SK-N-MC (cell line): ENCODE data around the gene PSG1.
"Not testable (repeated sequence)": the region's sequence is repeated elsewhere in the genome, so short reads cannot be mapped to it uniquely, and the experiment has no call there.

ENCODE experiments used
- DNase-seq: peaks from one replicate; pipeline ENCODE4 v3.0.0-alpha.2; 2011; ENCODE audit warnings: low read depth, low spot score
- H3K27ac ChIP-seq: fragments of 200-600 bp; sonication (generic); 2 replicates; pipeline ENCODE4 v1.5.1; 2016; ENCODE audit warnings: mixed run types
- H3K36me3 ChIP-seq: fragments of 200-600 bp; sonication (generic); 2 replicates; pipeline ENCODE4 v1.6.1; 2017; ENCODE audit warnings: antibody characterized with exemption, low read length, mixed read lengths; ENCODE audit not compliant: insufficient read depth
- H3K4me3 ChIP-seq: fragments of 200-600 bp; sonication (generic); 2 replicates; pipeline ENCODE4 v1.5.1; 2016
- H3K9ac ChIP-seq: fragments of 200-600 bp; sonication (generic); 2 replicates; pipeline ENCODE4 v1.8.0; 2017; ENCODE audit warnings: mixed run types, mixed read lengths; ENCODE audit not compliant: insufficient read length
- H3K9me3 ChIP-seq: fragments of 200-600 bp; sonication (generic); 2 replicates; pipeline ENCODE4 v1.6.1; 2017; ENCODE audit warnings: low read depth, mild to moderate bottlenecking, antibody characterized with exemption, low read length, moderate library complexity, mixed read lengths

The PSG1 gene

GRCh38 chr19:42900561-42900960 is 21.0 kb upstream of the PSG1 start:
- DNase-seq, H3K9ac ChIP-seq, H3K36me3 ChIP-seq, H3K9me3 ChIP-seq, H3K27ac ChIP-seq, H3K4me3 ChIP-seq: not testable (repeated sequence)

GRCh38 chr19:42899674-42900073 is 20.2 kb upstream of the PSG1 start:
- H3K4me3 ChIP-seq, H3K9me3 ChIP-seq, H3K9ac ChIP-seq, H3K27ac ChIP-seq, DNase-seq, H3K36me3 ChIP-seq: not testable (repeated sequence)

GRCh38 chr19:42899110-42899509 is 19.6 kb upstream of the PSG1 start:
- not testable (repeated sequence) for DNase-seq, H3K36me3 ChIP-seq, H3K9me3 ChIP-seq, H3K27ac ChIP-seq, H3K4me3 ChIP-seq, H3K9ac ChIP-seq

- H3K9me3 ChIP-seq, H3K4me3 ChIP-seq, H3K27ac ChIP-seq, DNase-seq, H3K36me3 ChIP-seq, H3K9ac ChIP-seq: not testable (repeated sequence)
Observed at GRCh38 chr19:42898656-42899055, 19.1 kb upstream of the PSG1 start.

- not testable (repeated sequence) for H3K4me3 ChIP-seq, H3K36me3 ChIP-seq, H3K9me3 ChIP-seq, DNase-seq, H3K9ac ChIP-seq, H3K27ac ChIP-seq
Observed at GRCh38 chr19:42897729-42898128, 18.2 kb upstream of the PSG1 start.

GRCh38 chr19:42890446-42890845 is 10.9 kb upstream of the PSG1 start:
- H3K4me3 ChIP-seq, H3K9ac ChIP-seq: not testable (repeated sequence)

GRCh38 chr19:42887876-42888445 is 8.4 kb upstream of the PSG1 start:
- not testable (repeated sequence) for H3K36me3 ChIP-seq, H3K27ac ChIP-seq, H3K9me3 ChIP-seq, H3K4me3 ChIP-seq, DNase-seq, H3K9ac ChIP-seq

More at GRCh38 chr19:42890446-42890845, 10.9 kb upstream of the PSG1 start:
- H3K27ac ChIP-seq, H3K9me3 ChIP-seq, H3K36me3 ChIP-seq, DNase-seq: not testable (repeated sequence)

- H3K4me3 ChIP-seq, H3K9ac ChIP-seq, DNase-seq, H3K27ac ChIP-seq, H3K36me3 ChIP-seq, H3K9me3 ChIP-seq: not testable (repeated sequence)
Observed at GRCh38 chr19:42882730-42883129, 3.2 kb upstream of the PSG1 start.

GRCh38 chr19:42882010-42882409 is 2.5 kb upstream of the PSG1 start:
- H3K4me3 ChIP-seq, DNase-seq, H3K36me3 ChIP-seq, H3K9me3 ChIP-seq, H3K27ac ChIP-seq, H3K9ac ChIP-seq: not testable (repeated sequence)

- H3K4me3 ChIP-seq, H3K36me3 ChIP-seq, H3K9ac ChIP-seq, DNase-seq, H3K27ac ChIP-seq, H3K9me3 ChIP-seq: not testable (repeated sequence)
Observed at GRCh38 chr19:42881279-42881678, 1.8 kb upstream of the PSG1 start.

- not testable (repeated sequence) for H3K9ac ChIP-seq, H3K9me3 ChIP-seq, H3K36me3 ChIP-seq, H3K27ac ChIP-seq, DNase-seq, H3K4me3 ChIP-seq
Observed at GRCh38 chr19:42880621-42881020, 1.1 kb upstream of the PSG1 start.

- not testable (repeated sequence) for DNase-seq, H3K27ac ChIP-seq, H3K9ac ChIP-seq, H3K9me3 ChIP-seq, H3K36me3 ChIP-seq, H3K4me3 ChIP-seq
Observed at GRCh38 chr19:42876596-42876995, 2.9 kb downstream of the PSG1 start.

GRCh38 chr19:42875881-42876280 is 3.6 kb downstream of the PSG1 start:
- H3K27ac ChIP-seq: not testable (repeated sequence)

GRCh38 chr19:42874901-42875813 is 4.4 kb downstream of the PSG1 start:
- H3K36me3 ChIP-seq, H3K9me3 ChIP-seq, H3K9ac ChIP-seq, H3K4me3 ChIP-seq, H3K27ac ChIP-seq, DNase-seq: not testable (repeated sequence)

More at GRCh38 chr19:42875881-42876280, 3.6 kb downstream of the PSG1 start:
- not testable (repeated sequence) for DNase-seq, H3K9me3 ChIP-seq, H3K4me3 ChIP-seq, H3K36me3 ChIP-seq, H3K9ac ChIP-seq

- H3K36me3 ChIP-seq, H3K27ac ChIP-seq, DNase-seq, H3K9ac ChIP-seq, H3K9me3 ChIP-seq, H3K4me3 ChIP-seq: not testable (repeated sequence)
Observed at GRCh38 chr19:42874136-42874535, 5.4 kb downstream of the PSG1 start.
